ENCODE measurements around the gene VPS51.

The VPS51 gene

GRCh38 chr11:65056999-65057398 lies 39.0 kb upstream of the VPS51 start:
- no peak for TF ChIP-seq CTCF (IDR thresholded peaks at IDR 0.05; ENCODE audit: insufficient read depth, low read length, missing control alignments)
- H3K4me3 ChIP-seq (ENCODE audit: low read depth, low read length) = no peak overlapping the region
- ChIA-PET CTCF (interaction anchor here (1.5 kb wide), 2 partner anchors 8 to 43 kb away, joined by 4 to 5 read pairs; partner anchors contain the start of gene ARL2), POLR2A (no interaction called here)
- DNase-seq (ENCODE audit: low read depth, low spot score) = no peak

- POLR2A ChIA-PET = no interaction called here
- no peak overlapping the region for H3K4me3 ChIP-seq (ENCODE audit: low read depth, low read length)
- TF ChIP-seq CTCF (IDR thresholded peaks at IDR 0.05; ENCODE audit: insufficient read depth, low read length, missing control alignments) = no peak
- no peak for DNase-seq (ENCODE audit: low read depth, low spot score)
- CTCF ChIA-PET = interaction anchor here (1.5 kb wide), 2 partner anchors 9 to 43 kb away, joined by 4 to 5 read pairs; partner anchors contain the start of gene ARL2
Measured at GRCh38 chr11:65057526-65057925, 38.5 kb upstream of the VPS51 start.

GRCh38 chr11:65058012-65058411 lies 38.0 kb upstream of the VPS51 start:
- CTCF ChIA-PET = interaction anchor here (0.8 to 1.5 kb wide), 2 partner anchors 9 to 16 kb away, joined by 3 to 4 read pairs; no protein-coding TSS in a partner anchor
- H3K4me3 ChIP-seq (ENCODE audit: low read depth, low read length) = no peak overlapping the region
- no peak for TF ChIP-seq CTCF (IDR thresholded peaks at IDR 0.05; ENCODE audit: insufficient read depth, low read length, missing control alignments)
- POLR2A ChIA-PET = no interaction called here
- no peak for DNase-seq (ENCODE audit: low read depth, low spot score)

- H3K4me3 ChIP-seq (ENCODE audit: low read depth, low read length) = no peak within 1 kb of the TSS
- DNase-seq (ENCODE audit: low read depth, low spot score) = no peak
- no peak for TF ChIP-seq CTCF (IDR thresholded peaks at IDR 0.05; ENCODE audit: insufficient read depth, low read length, missing control alignments)
- POLR2A ChIA-PET = interaction anchor here (0.6 kb wide), 1 partner anchor 37 kb away, joined by 3 read pairs; no protein-coding TSS in a partner anchor
- CTCF ChIA-PET = interaction anchor here (0.8 to 1.5 kb wide), 4 partner anchors 10 to 30 kb away, joined by 3 to 4 read pairs (median 4); no protein-coding TSS in a partner anchor
Measured at GRCh38 chr11:65058419-65059054, 37.5 kb upstream of the VPS51 start, which contains the start of gene NAALADL1. NAALADL1 (minus strand) TSS chr11:65058553; CDS start chr11:65058521, 32 bp downstream.

GRCh38 chr11:65059523-65059922 lies 36.5 kb upstream of the VPS51 start:
- CTCF ChIA-PET = interaction anchor here (0.9 to 1.4 kb wide), 2 partner anchors 10 to 31 kb away, joined by 3 to 4 read pairs; no protein-coding TSS in a partner anchor
- POLR2A ChIA-PET = no interaction called here
- TF ChIP-seq CTCF (IDR thresholded peaks at IDR 0.05; ENCODE audit: insufficient read depth, low read length, missing control alignments) = no peak
- DNase-seq (ENCODE audit: low read depth, low spot score) = no peak
- H3K4me3 ChIP-seq (ENCODE audit: low read depth, low read length) = no peak overlapping the region

GRCh38 chr11:65059959-65060824 lies 35.8 kb upstream of the VPS51 start:
- CTCF ChIA-PET = no interaction called here
- POLR2A ChIA-PET = no interaction called here
- no peak for TF ChIP-seq CTCF (IDR thresholded peaks at IDR 0.05; ENCODE audit: insufficient read depth, low read length, missing control alignments)
- H3K4me3 ChIP-seq (ENCODE audit: low read depth, low read length) = no peak overlapping the region
- DNase-seq (ENCODE audit: low read depth, low spot score) = no peak
